Uterus (tissue), 4 donors: ENCODE measurements around the gene SERPINF2. TPM values are rescaled to one million over a fixed set of nuclear protein-coding genes. Genes with fewer than 3 reads are reported as not detected.
A peak's percentile ranks its signal among the peaks of the same experiment; 100 is the strongest.

Experiments
- DNase-seq, 2 donors: peaks; one replicate each; pipeline ENCODE4 v3.0.0-alpha.2; 2019 to 2020
- H3K27ac ChIP-seq, 2 donors: fragments of 200-600 bp; sonication (generic); 1 replicate in 1 of 2; 2 replicates in 1 of 2; pipeline ENCODE4 v1.5.1; 2016 to 2018
- H3K27me3 ChIP-seq, 2 donors: fragments of 200-600 bp; sonication (generic); one replicate each; pipeline ENCODE4 v1.5.1; 2018 to 2019; ENCODE audit warnings: control low read depth in 1 of 2
- H3K36me3 ChIP-seq, 2 donors: fragments of 200-600 bp; sonication (generic); one replicate each; pipeline ENCODE4 v1.5.1; 2019; ENCODE audit warnings: control low read depth in 1 of 2
- H3K4me1 ChIP-seq, 2 donors: fragments of 200-600 bp; sonication (generic); one replicate each; pipeline ENCODE4 v1.5.1; 2018 to 2019; ENCODE audit warnings: control low read depth in 1 of 2
- H3K4me3 ChIP-seq, 2 donors: fragments of 200-600 bp; sonication (generic); 1 replicate in 1 of 2; 2 replicates in 1 of 2; pipeline ENCODE4 v1.5.1; 2018 to 2019; ENCODE audit warnings: mild to moderate bottlenecking in 1 of 2
- H3K9me3 ChIP-seq, 2 donors: fragments of 200-600 bp; sonication (generic); one replicate each; pipeline ENCODE4 v1.5.1; 2019; ENCODE audit warnings: control low read depth in 1 of 2
- POLR2A ChIP-seq, 2 donors: fragments of 450-650 bp; IDR thresholded peaks; one replicate each; pipeline ENCODE4 v1.6.1; 2016; ENCODE audit warnings: antibody characterized with exemption in 2 of 2, mild to moderate bottlenecking in 1 of 2, moderate library complexity in 1 of 2
- intact Hi-C: fragments of 100-400 bp; cut with DNase I; formaldehyde crosslinking; loops from one replicate; pipeline ENCODE4 v1.15.1; 2023; ENCODE audit warnings: low total_unique reads
- total RNA-seq, 4 donors: library from RNA; depleted of rRNA in 3 of 4; stranded (reverse); fragments of >200 nt in 3 of 4; gene quantifications; one replicate each; pipeline versions ENCODE4 v1.1.0 to v1.2.4, GENCODE V29; 2014 to 2023
- TF ChIP-seq, protein P1 (sequence below), 4 experiments: fragments of 200-600 bp in 2 of 4; fragments of 450-650 bp in 2 of 4; sonication (generic) in 2 of 4; IDR thresholded peaks; one replicate each; pipeline ENCODE4 v1.5.1; 2016 to 2019; ENCODE audit warnings: antibody characterized with exemption in 4 of 4, mild to moderate bottlenecking in 2 of 4, moderate library complexity in 1 of 4
- donor health status: DM: yes; HTN: yes; CAD: no.

Gene SERPINF2
- total RNA-seq, 4 donors from 2014 or later: 0.83 to 21.5 (median 10.0) TPM

DNA sequence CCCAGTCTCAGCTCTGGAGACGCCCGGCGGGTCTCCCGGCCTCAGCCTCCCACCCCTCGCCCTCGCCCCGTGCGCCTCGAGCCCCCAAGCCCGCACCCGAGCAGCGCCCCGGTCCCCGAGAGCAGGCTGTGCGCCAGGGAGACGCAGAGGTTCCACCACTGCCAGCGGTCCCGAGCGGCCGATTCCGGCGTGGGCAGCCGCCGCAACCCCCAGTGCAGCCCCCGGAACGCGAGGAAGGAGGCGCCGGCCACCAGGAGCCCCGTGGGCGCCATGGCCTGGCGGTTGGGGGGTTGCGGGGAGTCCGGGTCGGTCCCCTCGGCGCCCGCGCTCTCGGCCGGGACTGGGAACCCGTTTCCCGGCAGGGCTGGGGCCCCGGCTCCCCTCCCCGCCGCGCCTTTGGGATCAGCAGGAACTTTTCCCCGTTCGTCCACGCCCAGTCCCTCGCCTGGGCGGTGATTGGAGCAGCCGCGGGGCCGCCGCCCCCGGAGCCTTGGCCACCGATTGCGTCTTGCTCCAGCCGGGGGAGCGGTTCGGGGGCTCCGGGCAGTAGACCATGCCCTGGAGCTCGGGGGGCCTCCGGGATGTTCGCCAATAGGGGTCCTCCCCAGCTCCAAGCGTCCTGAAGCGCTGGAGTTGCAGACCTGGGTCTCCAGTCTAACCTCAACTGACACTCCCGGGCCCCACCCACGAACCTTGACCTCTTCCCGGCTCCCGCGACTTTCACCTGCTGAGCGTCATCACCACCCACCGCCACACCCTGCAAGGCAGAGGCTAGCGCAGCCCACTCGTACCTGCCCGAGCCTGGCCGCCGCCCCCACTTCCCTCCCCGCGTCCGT lies 32.5 kb upstream of the SERPINF2 start, which contains the start of gene TLCD2:
TSS of gene TLCD2 (minus strand) at position 407 of the 836 bp plus-strand sequence. CDS start at position 272, 135 bp downstream.
- Histone ChIP-seq H3K9me3 (no peaks in the 10 kb centered on the region), H3K27me3 (no peaks in the 10 kb centered on the region), H3K27ac (peak within 1 kb of the TSS; percentile 70 to 82), H3K36me3 (no peaks in the 10 kb centered on the region), H3K4me3 (peak within 1 kb of the TSS; percentile 45 to 63), H3K4me1 (peaks cover 0 to 8% of the 10 kb centered on the region in 2 donors)
- peak; percentile 70 to 80 for DNase-seq
- peak in 1 of 2 donors; percentile 53 for TF ChIP-seq POLR2A (IDR thresholded peaks at IDR 0.05)
- TF ChIP-seq, protein P1, sequence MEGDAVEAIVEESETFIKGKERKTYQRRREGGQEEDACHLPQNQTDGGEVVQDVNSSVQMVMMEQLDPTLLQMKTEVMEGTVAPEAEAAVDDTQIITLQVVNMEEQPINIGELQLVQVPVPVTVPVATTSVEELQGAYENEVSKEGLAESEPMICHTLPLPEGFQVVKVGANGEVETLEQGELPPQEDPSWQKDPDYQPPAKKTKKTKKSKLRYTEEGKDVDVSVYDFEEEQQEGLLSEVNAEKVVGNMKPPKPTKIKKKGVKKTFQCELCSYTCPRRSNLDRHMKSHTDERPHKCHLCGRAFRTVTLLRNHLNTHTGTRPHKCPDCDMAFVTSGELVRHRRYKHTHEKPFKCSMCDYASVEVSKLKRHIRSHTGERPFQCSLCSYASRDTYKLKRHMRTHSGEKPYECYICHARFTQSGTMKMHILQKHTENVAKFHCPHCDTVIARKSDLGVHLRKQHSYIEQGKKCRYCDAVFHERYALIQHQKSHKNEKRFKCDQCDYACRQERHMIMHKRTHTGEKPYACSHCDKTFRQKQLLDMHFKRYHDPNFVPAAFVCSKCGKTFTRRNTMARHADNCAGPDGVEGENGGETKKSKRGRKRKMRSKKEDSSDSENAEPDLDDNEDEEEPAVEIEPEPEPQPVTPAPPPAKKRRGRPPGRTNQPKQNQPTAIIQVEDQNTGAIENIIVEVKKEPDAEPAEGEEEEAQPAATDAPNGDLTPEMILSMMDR (IDR thresholded peaks at IDR 0.05): no peak
- intact Hi-C loops: no loop called here

DNA sequence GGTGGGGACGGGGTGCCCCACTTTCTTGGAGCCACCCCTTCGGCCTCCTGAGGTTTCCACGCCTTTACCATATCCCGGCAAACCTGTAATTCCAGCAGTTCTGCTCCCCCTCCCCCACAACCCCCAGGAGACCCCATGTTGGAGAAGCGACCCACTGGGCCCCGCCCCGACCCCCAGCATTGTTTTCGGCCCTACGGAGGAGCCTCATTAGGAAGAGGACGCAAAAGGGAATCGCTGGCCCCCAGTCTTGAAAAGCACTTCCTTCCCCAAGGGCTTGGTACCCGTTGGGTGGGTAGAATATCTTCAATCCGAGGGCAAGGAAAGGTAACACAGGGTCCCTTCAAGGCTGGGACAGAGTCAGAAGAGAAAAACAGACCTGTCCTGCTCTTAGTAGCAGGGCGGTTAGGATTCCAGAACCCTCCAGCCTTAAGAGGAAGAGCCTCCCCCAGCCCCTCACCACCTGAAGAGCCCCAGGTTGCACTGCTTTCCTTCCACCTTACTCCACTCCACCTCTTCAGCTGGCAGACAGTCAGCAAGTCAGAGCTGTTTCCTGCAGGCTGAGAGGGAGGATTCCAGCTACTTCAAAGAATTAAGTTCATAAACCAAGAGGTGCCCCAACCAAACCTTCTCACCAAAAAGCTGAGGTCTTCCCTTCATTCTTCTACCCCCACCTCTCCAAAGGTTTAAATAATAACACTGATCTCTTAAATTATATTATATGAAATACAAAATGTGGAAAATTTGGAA lies 31.7 kb upstream of the SERPINF2 start:
- intact Hi-C loops: no loop called here

DNA sequence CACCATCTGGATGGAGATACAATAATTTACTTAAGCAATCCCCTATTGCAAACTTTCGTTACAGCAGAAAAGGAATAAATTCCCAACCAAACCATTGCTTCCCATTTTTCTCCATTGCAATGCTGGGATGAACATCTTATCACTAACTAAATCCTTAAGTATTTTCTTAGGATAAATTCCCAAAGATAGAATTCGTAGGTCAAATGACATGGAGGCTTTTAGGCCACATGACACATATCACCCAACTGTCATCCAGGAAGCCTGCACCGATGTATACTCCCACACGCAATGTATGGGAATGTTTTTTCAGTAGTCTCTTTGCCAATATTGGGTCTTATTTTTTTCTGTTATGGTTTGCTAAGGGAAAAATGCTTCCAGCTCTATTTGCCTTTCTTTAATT lies 30.9 kb upstream of the SERPINF2 start:
- Histone ChIP-seq H3K27me3 (no peaks in the 10 kb centered on the region), H3K4me1 (peaks cover 0 to 8% of the 10 kb centered on the region in 2 donors), H3K4me3 (no peak overlapping the region), H3K27ac (no peak overlapping the region), H3K9me3 (no peaks in the 10 kb centered on the region), H3K36me3 (no peaks in the 10 kb centered on the region)
- DNase-seq: no peak
- intact Hi-C loops: no loop called here
- no peak for TF ChIP-seq POLR2A (IDR thresholded peaks at IDR 0.05)
- TF ChIP-seq, protein P1 (IDR thresholded peaks at IDR 0.05): no peak

More for the DNA sequence above, 31.7 kb upstream of the SERPINF2 start:
- no peaks in the 10 kb centered on the region for H3K36me3 ChIP-seq
- no peak for DNase-seq
- H3K4me3 ChIP-seq: peak overlapping the region; percentile 45 to 63
- no peaks in the 10 kb centered on the region for H3K9me3 ChIP-seq
- TF ChIP-seq POLR2A (IDR thresholded peaks at IDR 0.05): no peak
- TF ChIP-seq, protein P1 (IDR thresholded peaks at IDR 0.05): no peak
- peak overlapping the region; percentile 70 to 82 for H3K27ac ChIP-seq
- H3K4me1 ChIP-seq: peaks cover 0 to 8% of the 10 kb centered on the region in 2 donors
- no peaks in the 10 kb centered on the region for H3K27me3 ChIP-seq

DNA sequence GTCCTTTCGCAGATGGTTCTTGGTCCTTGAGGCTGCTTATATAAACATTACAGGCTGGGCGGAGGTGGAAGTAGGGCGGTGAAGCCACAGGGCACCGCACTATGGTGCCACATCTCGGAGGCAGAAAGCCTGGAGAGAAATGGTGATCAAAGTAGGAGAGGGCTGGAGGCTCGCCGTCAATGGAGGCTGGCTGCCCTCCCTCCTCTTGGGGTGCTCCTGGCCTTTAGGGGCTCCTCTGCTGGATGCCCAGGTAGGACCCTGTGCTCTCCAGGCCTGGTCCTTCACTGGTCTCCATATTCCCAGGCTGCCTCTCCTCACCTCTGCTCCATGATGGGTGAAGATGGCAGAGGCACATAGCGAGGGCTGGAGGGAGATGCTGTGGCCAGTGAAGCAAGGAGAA lies 30.4 kb upstream of the SERPINF2 start:
- Histone ChIP-seq H3K4me3 (no peak overlapping the region), H3K4me1 (peaks cover 0 to 8% of the 10 kb centered on the region in 2 donors), H3K36me3 (no peaks in the 10 kb centered on the region), H3K27me3 (no peaks in the 10 kb centered on the region), H3K27ac (no peak overlapping the region), H3K9me3 (no peaks in the 10 kb centered on the region)
- intact Hi-C loops: no loop called here
- no peak for DNase-seq
- no peak for TF ChIP-seq POLR2A (IDR thresholded peaks at IDR 0.05)
- TF ChIP-seq, protein P1 (IDR thresholded peaks at IDR 0.05): no peak
